Neural progenitor cell (in vitro differentiated cells): ENCODE data around the gene SLC1A1.

Experiments used
- EZH2phosphoT487 ChIP-seq: fragments of 200-600 bp; sonication (generic); IDR thresholded peaks from 2 replicates; pipeline ENCODE4 v1.6.1; 2017; ENCODE audit warnings: antibody characterized with exemption
- TF ChIP-seq, protein P1 (sequence below): fragments of 200-600 bp; sonication (generic); IDR thresholded peaks from 2 replicates; pipeline ENCODE4 v1.5.1; 2017; ENCODE audit warnings: antibody characterized with exemption, mild to moderate bottlenecking

GRCh38 chr9:4592886-4593285, 102.6 kb downstream of the SLC1A1 start:
- TF ChIP-seq, protein P1, sequence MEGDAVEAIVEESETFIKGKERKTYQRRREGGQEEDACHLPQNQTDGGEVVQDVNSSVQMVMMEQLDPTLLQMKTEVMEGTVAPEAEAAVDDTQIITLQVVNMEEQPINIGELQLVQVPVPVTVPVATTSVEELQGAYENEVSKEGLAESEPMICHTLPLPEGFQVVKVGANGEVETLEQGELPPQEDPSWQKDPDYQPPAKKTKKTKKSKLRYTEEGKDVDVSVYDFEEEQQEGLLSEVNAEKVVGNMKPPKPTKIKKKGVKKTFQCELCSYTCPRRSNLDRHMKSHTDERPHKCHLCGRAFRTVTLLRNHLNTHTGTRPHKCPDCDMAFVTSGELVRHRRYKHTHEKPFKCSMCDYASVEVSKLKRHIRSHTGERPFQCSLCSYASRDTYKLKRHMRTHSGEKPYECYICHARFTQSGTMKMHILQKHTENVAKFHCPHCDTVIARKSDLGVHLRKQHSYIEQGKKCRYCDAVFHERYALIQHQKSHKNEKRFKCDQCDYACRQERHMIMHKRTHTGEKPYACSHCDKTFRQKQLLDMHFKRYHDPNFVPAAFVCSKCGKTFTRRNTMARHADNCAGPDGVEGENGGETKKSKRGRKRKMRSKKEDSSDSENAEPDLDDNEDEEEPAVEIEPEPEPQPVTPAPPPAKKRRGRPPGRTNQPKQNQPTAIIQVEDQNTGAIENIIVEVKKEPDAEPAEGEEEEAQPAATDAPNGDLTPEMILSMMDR = no peak
- no peak for TF ChIP-seq EZH2phosphoT487
